ENCODE measurements around the gene KBTBD4. TPM values are rescaled to one million over a fixed set of nuclear protein-coding genes. Genes with fewer than 3 reads are reported as not detected.

The KBTBD4 gene
- total RNA-seq, 6 experiments from 2014 or later, result 15.9 to 19.4 (median 18.4) TPM

DNA sequence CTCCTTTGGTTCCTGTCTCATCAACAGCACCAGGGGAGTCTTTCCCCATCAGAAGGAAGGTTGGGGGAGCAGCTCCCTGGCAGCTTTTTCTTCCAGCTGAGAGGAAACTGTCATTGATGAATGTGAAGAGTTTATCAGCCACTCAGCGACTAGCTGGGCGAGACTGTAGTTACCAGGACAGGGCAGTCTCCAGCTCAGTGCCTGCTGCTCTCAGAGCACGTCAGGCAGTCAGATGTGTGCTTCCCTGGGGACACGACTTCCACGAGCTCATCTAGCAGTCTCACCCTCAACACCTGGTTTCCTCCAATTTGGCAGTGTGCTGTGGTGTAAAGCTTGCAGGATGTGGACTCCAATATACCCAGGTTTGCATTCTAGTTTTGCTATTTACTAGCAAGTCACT, 28.0 kb upstream of the KBTBD4 start:
- no peak overlapping the region for H3K4me3 Mint-ChIP-seq
- no peak for DNase-seq
- H3K27ac Mint-ChIP-seq, result no peak overlapping the region; the same call in 1 of the 2 replicates
- no peaks in the 10 kb centered on the region for H3K36me3 Mint-ChIP-seq (ENCODE audit: low read depth)
- H3K27me3 Mint-ChIP-seq (ENCODE audit: insufficient read depth), result peaks cover 5% of the 10 kb centered on the region
- TF ChIP-seq, protein P1, sequence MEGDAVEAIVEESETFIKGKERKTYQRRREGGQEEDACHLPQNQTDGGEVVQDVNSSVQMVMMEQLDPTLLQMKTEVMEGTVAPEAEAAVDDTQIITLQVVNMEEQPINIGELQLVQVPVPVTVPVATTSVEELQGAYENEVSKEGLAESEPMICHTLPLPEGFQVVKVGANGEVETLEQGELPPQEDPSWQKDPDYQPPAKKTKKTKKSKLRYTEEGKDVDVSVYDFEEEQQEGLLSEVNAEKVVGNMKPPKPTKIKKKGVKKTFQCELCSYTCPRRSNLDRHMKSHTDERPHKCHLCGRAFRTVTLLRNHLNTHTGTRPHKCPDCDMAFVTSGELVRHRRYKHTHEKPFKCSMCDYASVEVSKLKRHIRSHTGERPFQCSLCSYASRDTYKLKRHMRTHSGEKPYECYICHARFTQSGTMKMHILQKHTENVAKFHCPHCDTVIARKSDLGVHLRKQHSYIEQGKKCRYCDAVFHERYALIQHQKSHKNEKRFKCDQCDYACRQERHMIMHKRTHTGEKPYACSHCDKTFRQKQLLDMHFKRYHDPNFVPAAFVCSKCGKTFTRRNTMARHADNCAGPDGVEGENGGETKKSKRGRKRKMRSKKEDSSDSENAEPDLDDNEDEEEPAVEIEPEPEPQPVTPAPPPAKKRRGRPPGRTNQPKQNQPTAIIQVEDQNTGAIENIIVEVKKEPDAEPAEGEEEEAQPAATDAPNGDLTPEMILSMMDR (IDR thresholded peaks at IDR 0.05), result no peak
- no peaks in the 10 kb centered on the region for H3K9me3 Mint-ChIP-seq
- peaks cover 34% of the 10 kb centered on the region for H3K4me1 Mint-ChIP-seq (ENCODE audit: low read depth)

DNA sequence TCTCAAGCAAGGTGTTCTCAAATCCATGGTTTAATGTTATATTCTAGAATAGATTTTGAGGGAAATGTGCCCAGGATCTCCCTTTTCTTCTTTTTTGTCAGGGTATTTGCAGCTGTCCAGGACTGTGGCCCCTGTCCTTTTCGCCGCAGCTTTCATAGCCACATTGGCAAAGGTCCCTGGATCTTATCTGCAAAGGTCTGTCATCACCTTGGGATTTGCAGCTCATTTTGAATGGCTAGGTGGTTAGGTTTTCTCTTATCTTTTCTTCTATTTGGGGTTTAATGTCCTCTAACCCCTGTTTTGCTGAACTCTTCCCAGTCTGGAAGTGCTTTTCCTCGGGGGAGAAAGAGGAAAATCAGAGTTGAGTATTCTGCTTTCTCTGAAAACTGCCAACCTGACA, 27.2 kb upstream of the KBTBD4 start:
- Mint-ChIP-seq H3K4me1 (ENCODE audit: low read depth) (peaks cover 34% of the 10 kb centered on the region), H3K4me3 (no peak overlapping the region)
- TF ChIP-seq, protein P1 (IDR thresholded peaks at IDR 0.05), result no peak

DNA sequence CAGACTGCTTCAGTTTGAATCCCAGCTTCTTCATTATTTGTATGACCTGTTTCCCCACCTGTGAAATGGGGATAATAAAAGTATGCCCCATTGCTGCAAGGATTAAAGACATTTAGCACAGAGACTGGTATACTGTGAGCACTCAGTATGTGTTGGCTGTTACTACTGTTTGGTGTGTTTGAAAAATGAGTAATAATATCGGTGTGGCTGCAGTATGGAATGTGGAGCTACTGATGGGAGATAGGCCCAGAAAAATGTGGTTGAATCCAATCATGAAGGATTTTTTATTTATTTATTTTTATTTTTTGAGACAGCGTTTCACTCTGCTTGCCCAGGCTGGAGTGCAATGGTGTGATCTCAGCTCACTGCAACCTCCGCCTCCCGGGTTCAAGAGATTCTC, 24.5 kb upstream of the KBTBD4 start:
- H3K9me3 Mint-ChIP-seq, result no peaks in the 10 kb centered on the region
- peaks cover 37% of the 10 kb centered on the region for H3K4me1 Mint-ChIP-seq (ENCODE audit: low read depth)
- no peak overlapping the region for H3K27ac Mint-ChIP-seq
- peak; percentile 34 for DNase-seq
- H3K36me3 Mint-ChIP-seq (ENCODE audit: low read depth), result no peaks in the 10 kb centered on the region
- TF ChIP-seq, protein P1 (IDR thresholded peaks at IDR 0.05), result no peak
- H3K4me3 Mint-ChIP-seq, result no peak overlapping the region
- H3K27me3 Mint-ChIP-seq (ENCODE audit: insufficient read depth), result peaks cover 10% of the 10 kb centered on the region

More for the DNA sequence above, 27.2 kb upstream of the KBTBD4 start:
- peaks cover 6% of the 10 kb centered on the region for H3K27me3 Mint-ChIP-seq (ENCODE audit: insufficient read depth)
- H3K27ac Mint-ChIP-seq, result no peak overlapping the region
- H3K36me3 Mint-ChIP-seq (ENCODE audit: low read depth), result no peaks in the 10 kb centered on the region
- no peaks in the 10 kb centered on the region for H3K9me3 Mint-ChIP-seq
- DNase-seq, result no peak

DNA sequence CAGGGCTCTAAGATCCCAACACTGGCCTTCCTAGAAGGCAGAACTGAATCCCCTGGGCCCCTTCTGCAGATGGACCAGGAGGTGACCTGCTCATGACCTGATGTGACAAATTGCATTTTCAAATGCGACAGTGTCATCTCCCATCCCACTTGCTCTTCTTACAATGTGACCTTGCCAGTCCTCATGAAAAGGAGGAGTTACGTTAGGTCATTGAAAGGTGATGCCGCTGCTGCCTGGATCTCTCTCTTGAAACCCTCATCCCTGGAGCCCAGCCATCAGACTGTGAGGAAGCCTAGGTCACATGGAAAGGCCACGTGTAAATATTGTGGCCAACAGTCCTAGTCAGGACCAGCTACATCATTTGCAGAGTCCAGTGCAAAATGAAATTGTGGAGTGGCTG, 21.1 kb upstream of the KBTBD4 start:
- DNase-seq, result no peak

DNA sequence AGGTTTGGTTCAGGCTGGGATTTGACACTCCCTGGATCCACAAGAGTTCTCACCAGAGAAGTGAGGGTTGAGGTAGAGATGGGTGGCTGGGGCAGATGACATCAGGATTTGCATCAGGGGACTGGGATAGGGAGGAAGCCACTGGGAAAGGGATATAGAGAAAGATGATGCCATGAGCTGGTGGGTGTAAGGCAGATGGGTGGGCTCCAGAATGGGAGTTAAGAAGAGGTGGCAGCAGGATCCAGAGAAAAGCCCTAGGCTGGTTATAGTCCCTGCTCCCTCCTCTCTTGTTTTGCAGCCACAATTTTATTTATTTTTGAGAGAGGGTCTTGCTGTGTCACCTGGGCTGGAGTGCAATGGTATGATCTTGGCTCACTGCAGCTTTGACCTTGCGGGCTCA, 17.2 kb upstream of the KBTBD4 start:
- Mint-ChIP-seq H3K4me1 (ENCODE audit: low read depth) (0 out of 2 replicates have a peak, but pooled peaks cover 5% of the 10 kb centered on the region), H3K4me3 (no peak overlapping the region), H3K36me3 (ENCODE audit: low read depth) (no peaks in the 10 kb centered on the region), H3K27me3 (ENCODE audit: insufficient read depth) (peaks cover 35% of the 10 kb centered on the region), H3K27ac (no peak overlapping the region), H3K9me3 (no peaks in the 10 kb centered on the region)
- DNase-seq, result no peak
- TF ChIP-seq, protein P1 (IDR thresholded peaks at IDR 0.05), result no peak

More for the DNA sequence above, 21.1 kb upstream of the KBTBD4 start:
- TF ChIP-seq, protein P1 (IDR thresholded peaks at IDR 0.05), result no peak
- Mint-ChIP-seq H3K9me3 (no peaks in the 10 kb centered on the region), H3K27ac (no peak overlapping the region), H3K27me3 (ENCODE audit: insufficient read depth) (peaks cover 9% of the 10 kb centered on the region; the same call in 1 of the 2 replicates), H3K4me3 (no peak overlapping the region), H3K36me3 (ENCODE audit: low read depth) (no peaks in the 10 kb centered on the region), H3K4me1 (ENCODE audit: low read depth) (peaks cover 13% of the 10 kb centered on the region)

DNA sequence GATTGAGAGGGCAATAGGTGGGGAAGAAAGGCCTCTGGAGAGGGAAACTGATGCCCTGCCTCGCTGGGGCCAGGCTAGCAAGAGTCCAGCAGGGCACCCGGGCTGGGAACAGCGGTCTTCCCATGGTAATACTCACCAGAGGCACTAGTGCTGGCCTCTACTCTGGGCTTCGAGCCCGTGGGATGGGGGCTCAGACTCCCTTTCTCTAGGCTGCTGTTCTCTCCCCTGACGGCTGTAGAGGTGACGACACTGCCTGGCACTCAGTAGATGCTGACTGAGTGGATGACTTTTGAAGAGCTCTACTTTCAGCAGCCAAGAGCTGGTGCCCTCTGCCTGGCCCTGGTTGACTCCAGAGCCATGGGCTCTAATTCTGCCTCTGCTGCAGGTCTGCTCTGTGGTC, 16.3 kb upstream of the KBTBD4 start:
- Mint-ChIP-seq H3K36me3 (ENCODE audit: low read depth) (no peaks in the 10 kb centered on the region), H3K4me1 (ENCODE audit: low read depth) (0 out of 2 replicates have a peak, but pooled peaks cover 5% of the 10 kb centered on the region), H3K27ac (no peak overlapping the region), H3K4me3 (no peak overlapping the region), H3K27me3 (ENCODE audit: insufficient read depth) (peaks cover 34% of the 10 kb centered on the region), H3K9me3 (no peaks in the 10 kb centered on the region)
- no peak for DNase-seq
- TF ChIP-seq, protein P1 (IDR thresholded peaks at IDR 0.05), result no peak
